NCI-H128 (cell line): ENCODE data around the gene DUSP3.

Experiments used
- DNase-seq: peaks from one replicate; lab custom pipeline; 2025; ENCODE audit not compliant: unreplicated experiment; lab: John Stamatoyannopoulos, UW

DUSP3 gene

DNA sequence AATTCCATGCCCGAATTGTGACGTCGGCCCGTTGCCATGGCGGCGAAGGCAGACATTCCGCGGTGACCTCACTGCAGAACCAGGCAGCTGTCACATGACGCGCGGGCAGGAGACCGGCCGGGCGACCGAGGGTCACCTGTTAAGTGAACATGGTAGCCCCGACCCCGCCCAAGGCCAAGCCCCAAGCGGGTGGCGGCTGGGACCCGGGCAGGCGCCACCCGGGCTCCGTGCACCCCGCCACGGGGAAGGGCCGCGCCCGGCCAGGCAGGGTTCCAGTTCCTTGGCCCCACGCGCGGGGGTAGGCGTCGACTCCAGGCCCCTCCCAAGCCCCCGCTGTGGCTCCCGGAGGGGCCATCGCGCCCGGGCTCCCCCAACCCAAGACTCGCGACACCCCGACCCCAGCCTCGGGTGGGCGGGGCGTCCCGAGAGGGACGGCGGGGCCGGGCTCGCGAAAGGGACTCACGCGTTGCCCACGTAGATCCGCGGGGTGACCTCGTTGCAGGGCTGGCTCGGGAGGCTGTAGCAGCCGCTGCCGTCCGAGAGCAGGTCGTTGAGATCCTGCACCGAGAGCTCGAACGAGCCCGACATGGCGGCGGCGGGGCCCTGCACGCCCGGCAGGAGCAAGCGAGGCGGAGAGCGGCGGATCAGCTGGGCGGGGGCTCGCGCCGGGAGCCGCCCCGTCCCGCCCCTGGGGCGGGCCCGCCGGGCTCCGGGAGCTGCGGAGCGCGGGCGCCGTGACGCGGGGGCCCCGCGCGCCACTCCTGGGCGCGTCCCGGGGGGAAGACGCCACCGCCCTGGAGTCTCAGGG, at the start of gene DUSP3:
TSS of gene DUSP3 (minus strand) at position 641 of the 808 bp plus-strand sequence. CDS start at position 588, 53 bp downstream.
- DNase-seq, result no peak

DNA sequence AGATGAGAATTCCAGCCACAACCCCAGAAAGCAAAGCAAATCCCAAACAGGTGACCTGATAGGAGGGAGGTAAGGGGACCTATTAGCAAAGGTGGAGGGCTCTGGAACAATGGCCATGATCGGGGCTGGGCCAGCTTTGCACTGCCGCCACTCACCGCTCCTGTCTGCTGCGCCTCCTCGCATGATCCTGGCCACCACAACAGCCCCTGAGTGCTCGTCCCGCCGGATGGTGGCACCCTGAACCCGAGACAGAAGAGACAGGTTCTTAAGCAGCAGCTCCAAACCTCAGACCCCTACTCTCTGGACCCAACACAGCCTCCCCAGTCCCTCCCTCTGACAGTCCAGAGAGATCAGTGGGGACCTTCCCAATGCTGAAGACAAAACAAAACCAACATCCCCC, 48.8 kb upstream of the DUSP3 start:
- no peak for DNase-seq

DNA sequence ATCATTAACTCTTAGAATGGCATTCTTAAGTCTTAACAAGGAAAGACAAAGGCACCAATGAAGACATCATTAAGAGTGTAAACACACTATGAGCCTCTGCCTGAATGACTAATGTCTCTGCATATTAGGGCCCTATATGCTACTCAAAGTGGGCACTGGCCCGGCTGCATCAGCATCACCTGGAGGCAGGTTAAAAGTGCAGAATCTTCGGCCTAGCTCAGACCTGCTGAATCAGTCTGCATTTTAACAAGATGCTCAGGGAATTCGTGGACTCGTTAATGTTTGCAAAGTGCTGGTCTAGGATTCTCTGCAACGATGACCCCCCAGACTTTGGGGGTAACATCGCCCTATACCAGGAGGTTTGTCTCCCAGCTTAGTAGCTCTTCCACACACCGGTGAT, 47.4 kb upstream of the DUSP3 start:
- DNase-seq, result no peak

DNA sequence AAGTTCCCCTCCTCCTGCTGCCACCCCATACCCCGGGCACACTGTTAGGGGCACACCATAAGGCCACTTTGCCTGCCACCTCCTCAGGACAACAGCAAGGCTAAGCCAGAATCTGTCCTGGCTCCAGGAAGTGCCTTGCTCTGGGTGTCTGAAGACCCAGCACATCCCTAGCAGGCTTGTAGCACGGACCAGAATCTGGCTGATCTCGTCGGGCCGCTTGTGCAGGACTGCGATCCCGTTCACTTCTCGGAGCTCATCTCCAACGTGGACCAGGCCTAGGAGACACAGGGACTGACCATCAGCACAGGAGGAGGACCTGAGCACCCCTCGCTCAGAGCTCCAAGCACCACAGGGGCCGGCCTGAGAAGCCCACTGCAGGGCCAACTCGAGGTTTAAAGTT, 46.8 kb upstream of the DUSP3 start:
- no peak for DNase-seq

DNA sequence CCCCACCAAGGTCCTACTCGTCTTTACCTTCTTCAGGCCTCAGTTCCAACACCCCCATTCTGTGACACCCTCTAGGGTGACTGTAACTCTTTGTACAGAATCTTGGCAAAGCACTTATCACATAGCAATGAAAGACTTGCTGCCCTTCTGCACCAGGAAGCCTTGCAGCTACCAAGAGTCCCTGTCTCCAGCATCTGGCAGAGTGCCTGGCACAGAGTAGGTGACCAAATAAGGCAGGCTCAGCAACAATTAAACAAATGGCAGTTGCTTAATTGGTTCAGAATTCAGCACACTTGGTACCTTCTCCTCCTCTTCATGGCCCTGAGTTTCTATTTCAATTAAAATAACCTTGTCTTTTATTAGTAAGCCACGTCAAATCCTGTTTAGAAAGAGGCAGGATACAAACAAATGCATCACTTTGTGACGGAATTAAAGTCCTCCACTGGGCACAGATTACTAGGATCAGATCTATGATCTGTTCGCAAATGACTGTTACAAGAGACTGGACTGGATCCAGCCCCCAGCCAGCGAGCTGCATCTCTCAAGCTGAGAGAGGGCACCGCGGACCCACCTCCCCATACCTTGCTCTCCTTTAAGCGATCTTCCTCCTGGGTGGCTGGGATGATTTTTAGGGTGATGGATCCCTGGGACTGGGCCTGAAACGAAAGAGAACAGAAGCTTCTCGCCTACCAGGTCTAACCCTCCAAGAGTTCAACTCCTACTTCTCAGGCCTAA, 44.7 kb upstream of the DUSP3 start:
- no peak for DNase-seq

DNA sequence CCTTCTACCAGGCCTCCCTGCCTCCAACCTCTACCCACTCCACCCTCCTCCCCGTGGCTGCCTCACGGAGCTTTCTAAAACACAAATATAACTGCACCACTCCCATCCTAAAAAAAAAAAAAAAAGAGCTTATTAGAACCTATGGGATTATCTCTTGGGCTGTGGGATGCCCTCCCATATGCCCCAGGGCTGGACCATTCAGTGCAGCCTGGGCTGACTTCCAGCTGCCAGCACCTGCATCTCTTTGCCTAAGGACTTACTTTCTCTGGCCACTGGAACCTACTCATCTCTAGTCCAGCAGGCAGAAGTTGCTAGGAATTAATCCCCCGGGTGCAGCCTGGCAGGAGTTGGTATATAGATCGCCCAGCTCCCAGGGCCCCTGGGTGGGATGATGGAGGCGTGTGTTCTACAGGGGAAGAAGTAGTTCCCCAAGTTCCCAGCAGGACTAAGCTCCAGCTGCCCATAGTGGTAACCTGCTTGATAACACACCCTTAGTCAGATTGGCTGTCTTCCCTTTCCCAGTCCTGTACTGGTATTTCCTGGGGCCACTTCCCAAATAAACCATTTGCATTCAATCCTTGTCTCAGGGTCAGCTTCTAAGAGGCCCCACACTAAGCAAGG, 43.9 kb upstream of the DUSP3 start:
- DNase-seq, result no peak

DNA sequence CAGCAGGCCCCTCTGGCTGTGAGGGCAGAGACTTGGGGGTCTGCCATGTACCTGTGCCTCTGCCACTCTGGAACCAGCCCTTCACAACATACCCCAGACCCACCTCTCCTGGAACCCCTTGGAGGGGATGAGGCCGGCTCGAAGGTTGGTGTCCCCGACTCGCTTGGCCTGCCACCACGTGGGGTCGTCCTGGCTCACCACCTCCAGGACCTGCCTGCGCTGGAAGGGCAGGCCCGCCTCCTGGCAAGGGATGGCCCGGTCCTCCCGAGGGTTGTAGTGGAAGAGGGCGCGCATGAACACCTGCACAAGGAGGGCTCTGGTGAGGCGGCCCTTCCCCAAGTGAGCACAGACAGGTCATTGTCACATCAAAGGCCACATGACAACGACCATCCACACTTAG, 42.0 kb upstream of the DUSP3 start:
- no peak for DNase-seq

DNA sequence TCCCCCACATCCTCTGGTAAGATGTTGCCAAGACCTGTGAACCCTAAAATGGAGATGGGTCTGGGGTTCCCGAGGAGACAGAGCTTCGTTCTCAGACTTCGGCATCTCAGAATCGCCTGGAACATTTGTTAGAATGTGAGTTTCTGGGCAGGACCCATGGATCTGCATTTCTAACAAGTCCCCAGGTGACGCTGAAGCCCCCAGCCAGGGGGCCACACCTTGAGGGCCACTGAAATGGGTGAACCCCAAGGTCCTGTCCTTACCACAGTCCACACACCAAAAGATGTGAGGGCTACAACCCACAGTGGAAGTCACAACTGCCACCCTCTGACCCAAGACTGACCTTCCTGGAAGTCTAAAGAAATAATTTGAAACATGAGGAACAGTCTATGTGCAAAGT, 40.2 kb upstream of the DUSP3 start:
- no peak for DNase-seq

DNA sequence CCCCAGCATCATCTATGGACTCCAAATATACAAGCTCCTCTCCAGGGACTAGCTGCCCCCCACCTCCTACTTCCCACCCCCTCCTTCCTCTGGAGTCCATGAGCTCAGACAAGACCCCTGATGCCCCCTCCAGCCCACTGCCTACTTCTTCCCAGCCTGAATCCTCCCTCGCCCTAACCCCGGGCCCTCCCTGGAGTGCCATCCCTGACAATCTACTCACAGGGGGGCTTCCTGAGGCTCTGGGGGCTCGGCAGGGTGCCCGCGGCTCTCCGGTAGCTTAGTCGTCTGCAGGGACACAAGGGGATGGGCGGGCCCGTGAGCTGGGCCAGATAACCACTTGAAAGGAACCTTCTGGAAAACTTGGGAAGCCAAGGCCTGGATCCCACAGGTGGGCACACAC, 39.0 kb upstream of the DUSP3 start:
- no peak for DNase-seq

DNA sequence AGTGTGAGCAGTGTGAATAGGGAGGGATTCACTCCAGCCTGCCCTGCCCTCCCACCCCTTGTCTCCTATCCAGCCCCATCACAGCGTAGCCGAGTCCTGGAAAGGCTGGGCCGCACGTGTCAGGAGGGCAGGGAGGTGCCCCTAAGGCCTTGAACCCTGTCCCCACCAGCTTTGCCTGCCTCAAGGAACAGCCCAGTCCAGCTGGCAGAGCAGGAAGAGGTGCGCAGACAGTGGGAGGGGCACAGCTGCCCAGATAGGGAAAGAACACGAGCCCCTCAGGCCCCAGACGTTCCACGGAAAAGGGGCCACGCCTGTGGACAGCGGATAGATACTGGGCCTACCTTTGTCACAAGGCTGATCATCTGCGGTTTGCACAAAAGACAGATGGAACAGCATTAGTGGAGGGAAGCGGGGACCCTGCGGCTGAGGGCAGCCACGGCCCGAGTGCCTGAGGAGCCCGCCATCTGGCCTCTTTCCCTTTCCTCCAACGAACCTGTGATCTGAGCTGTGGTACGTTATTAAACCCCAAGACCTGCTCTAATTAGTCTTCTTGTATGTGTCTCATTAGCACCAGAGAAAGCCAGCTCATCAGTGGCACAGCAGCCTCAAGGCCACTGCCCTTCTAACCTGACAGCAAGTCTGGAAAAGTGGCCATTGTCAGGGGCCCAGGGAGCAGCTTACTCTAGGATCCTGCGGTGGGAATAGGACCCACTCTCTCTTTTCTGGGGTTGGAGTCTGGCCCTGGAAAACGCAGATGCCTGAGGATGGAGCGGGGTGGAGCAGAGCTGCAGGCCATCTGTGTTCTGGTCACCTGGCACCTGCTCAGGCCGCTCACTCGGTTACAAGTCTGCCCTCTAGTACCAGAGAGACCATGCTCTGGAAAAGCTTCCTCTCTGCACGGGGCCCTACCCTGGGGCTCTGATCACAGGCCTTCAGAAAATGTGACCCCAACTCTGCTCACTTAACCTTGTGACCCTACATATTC, 37.9 kb upstream of the DUSP3 start:
- DNase-seq, result no peak

DNA sequence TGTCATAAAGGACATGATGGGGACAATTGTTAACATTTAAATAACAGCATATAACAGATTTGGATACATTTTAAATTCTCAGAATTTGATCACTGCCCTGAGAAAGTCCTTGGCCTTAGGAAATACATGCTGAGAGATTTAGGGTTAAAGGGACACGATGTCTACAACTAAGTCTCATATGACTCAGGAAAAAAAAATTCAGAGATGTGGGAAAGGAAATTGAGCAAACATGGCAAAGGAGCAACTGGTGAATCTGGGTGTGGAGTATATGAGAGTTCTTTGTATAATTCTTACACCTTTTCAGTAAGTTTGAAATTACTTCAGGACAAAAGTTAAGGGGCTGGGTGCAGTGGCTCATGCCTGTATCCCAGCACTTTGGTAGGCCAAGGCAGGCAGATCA, 35.9 kb upstream of the DUSP3 start:
- no peak for DNase-seq

DNA sequence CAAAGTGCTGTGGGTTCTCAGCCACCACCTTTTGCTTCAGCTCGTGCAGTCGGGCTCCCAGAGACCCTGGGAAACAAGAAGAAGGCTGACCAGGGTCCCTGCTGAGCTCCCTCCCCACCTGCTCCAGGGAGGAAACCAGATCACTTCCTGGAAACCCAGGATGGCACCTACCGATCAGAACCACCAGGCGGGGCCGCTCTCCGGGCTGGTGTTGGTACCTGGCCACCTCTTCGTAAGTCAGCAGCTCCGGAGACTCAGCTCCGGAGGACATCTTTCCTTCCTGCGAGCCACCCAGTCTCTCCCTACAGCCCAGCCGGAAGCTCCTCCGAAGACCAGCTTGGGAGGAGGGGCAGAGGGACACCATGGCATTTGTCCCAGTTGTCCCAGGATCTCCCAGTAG, 35.2 kb upstream of the DUSP3 start:
- no peak for DNase-seq

DNA sequence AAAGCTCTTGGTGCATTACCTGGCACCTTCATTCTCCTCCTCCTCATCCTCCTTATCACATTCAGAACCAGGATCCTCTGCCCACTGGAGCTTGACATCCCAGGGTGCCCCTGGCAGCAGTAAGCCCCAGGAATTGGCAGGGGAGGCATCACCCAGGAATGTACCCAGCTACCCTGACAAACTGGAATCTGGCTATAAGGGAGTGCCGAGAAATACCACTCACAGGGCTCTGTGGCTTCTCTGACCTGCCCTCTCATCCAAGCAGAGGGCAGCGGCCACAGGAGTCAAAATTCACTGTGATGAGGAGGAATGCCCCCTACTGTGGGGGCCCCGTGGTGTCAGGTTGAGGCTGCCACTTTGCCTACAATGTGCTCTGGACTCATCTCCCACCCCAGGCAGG, 34.6 kb upstream of the DUSP3 start:
- no peak for DNase-seq

DNA sequence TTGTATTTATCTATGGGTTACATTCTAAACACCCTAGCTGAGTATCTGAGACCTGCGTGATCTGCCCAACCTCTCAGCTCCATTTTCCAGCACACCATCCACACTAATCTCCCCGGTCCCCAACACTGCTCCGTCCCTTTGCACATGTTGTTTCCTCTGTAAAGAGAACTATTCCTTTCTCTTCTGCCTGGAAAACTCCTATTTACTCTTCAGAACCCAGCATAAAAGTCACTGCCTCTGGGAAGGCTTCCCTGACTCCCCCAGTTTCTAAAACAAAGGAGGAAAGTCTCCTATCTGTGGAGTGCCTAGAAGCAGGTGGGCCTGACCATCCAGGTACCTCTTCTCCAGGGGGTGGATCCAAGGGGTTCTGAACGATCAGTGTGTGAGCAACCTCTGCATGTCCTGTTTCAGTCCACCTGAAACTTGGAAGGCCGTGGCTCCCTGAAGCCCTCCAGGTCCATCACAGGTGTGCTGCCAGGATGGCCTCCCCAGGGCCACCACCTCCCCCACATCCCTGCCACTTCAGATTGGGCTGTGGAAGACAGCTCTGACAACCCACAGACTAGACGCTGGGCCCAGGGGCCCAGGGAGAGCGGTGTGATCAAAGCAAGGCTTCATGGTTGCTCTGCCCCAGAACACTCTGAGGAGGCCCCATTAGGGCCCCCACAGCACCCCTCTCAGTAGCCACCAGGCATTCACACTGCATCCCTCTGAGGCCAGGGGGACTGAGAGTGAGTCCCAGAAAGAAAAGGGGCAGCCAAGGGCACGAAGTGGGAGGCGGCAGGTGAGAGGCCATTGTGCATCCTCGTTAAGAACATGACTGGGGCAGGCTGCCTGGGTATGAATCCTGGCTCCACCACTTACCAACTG, 33.9 kb upstream of the DUSP3 start:
- DNase-seq, result no peak

DNA sequence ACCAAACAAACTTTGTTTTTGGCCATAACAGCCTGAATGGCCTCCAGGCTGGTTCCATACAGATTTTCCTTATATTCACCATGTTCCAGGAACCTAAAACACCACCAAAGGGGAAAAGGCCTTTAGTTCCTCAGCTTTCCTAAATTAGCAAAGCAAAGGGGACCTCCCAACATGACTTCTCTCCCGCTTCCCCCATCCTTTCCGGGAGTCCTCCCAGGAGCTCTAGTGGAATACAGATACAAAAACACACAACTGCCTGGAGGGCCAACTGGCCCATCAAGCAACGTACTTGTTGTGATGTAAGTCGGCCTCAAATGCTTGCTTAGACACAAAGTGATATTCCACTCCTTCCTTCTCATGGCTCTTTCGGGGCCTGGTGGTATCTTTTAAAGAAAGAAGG, 32.0 kb upstream of the DUSP3 start:
- no peak for DNase-seq

DNA sequence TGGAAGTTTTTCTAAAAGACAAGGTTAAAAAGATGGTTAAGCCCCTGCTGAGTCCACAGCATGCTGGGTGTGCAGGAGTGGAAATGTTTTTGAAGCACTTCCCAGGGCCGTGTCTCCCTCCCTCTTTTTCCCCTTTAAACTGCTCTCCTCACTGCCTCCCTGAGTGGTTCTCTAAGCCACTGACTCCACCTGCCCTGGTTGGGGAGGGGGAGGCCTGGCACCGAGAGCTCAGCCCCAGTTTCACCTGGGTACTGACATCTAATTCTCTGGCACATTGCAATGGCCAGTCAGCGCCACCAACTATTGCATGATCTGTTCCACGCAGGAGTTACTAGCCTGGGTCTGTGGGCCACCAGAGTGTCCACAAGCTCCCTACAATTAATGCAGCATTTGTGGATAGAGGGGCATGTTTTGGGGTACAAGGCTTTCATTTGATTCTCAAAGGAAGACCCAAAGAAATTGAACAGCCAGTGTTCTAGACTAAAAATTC, 31.5 kb upstream of the DUSP3 start:
- DNase-seq, result no peak

DNA sequence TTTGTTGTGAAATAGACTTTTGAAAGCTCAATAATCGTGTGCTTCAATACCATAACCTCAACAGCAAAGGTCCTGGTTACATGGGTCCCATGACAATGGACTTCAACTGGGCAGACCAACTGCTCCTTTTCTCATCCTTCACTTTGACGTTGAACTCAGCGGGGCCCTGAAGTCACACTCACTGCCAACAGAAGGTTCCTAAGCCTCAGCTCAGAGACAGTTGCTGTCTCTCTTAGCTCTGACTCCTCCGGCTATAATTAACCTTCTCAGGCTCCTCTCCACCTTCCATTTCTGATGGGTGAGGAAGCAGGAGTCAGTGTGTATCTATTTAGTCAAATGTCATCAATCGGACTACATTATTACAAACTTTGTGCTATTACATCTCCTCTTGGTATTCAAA, 30.3 kb upstream of the DUSP3 start:
- DNase-seq, result no peak

DNA sequence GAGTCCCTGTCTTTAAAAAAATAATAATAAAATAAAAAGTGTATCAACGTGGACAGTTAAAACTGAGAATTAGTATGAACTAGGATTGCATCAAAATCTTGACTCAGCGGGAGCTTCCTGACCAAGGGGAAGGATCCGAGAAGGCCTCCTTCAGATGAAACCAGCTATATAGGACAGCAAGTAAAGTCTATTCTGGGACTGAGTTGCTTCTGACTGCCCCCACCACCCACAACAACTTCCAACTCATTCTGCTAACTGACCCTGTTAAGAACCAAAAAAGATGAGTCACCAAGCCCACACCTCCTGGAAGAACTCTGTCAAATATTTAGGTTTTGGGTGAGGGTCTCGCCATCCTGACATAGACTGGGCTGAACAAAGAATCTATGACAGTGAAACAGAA, 29.3 kb upstream of the DUSP3 start:
- no peak for DNase-seq

DNA sequence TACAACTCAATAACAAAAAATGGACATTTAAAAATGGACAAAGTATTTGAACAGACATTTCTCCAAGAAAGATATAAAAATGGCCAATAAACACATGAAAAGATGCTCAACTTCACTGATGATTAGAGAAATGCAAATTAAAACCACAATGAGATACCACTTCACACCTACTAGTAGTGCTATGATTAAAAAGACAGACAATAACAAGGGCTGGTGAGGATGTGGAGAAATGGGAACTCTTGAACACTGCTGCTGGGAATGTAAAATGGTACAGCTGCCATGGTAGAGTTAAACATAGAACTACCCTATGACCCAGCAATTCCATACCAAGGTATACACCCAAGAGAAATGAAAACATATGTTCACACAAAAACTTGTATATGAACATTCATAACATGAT, 26.3 kb upstream of the DUSP3 start:
- DNase-seq, result no peak

DNA sequence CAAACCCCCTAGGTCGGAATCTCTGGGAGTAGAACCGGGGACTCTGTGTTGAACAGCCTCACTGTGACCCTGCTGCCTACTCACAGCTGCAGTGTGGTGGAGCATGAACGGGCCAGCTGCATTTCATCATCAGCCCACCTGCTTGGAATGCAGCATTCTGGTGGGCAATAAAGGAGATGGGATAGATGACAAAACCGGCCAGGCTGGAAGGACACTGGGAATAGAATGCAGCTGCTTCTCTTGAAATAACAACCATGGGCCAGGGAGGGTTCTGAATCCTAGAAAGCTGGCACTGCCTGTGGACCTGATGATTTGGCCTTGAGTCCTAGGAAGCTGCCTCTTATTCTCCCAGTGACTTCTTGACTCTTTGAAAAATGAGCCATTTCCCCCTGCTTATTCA, 25.0 kb upstream of the DUSP3 start:
- no peak for DNase-seq
